GM12878 (cell line): ENCODE data around the gene RIPOR3. TPM values are rescaled to one million over a fixed set of nuclear protein-coding genes. Genes with fewer than 3 reads are reported as not detected.

ENCODE experiments used
- ATF7 ChIP-seq: fragments of 450-650 bp; IDR thresholded peaks from 2 replicates; pipeline ENCODE4 v1.6.1; 2016; ENCODE audit warnings: low read depth, mild to moderate bottlenecking
- BCL11A ChIP-seq: IDR thresholded peaks from 2 replicates; pipeline ENCODE4 v1.6.1; 2011; ENCODE audit warnings: low read depth, low read length
- IKZF2 ChIP-seq, 2 experiments: fragments of 450-650 bp; IDR thresholded peaks; 2 replicates each; pipeline ENCODE4 v1.6.1; 2017; ENCODE audit warnings: mild to moderate bottlenecking in 2 of 2, moderate library complexity in 2 of 2
- IRF4 ChIP-seq: IDR thresholded peaks from 2 replicates; pipeline ENCODE4 v1.6.1; 2011; ENCODE audit warnings: low read depth, low read length
- JUNB ChIP-seq: IDR thresholded peaks from 2 replicates; pipeline ENCODE4 v1.6.1; 2016; ENCODE audit warnings: antibody characterized with exemption, mild to moderate bottlenecking
- MEF2A ChIP-seq: IDR thresholded peaks from 2 replicates; pipeline ENCODE4 v1.6.1; 2011; ENCODE audit warnings: low read depth, mild to moderate bottlenecking, low read length, moderate library complexity; ENCODE audit not compliant: insufficient read depth
- MTA2 ChIP-seq: fragments of 450-650 bp; IDR thresholded peaks from 2 replicates; pipeline ENCODE4 v1.6.1; 2016; ENCODE audit warnings: low read depth, mild to moderate bottlenecking, moderate library complexity
- RB1 ChIP-seq: fragments of 450-650 bp; formaldehyde crosslinking; IDR thresholded peaks from 2 replicates; pipeline ENCODE4 v1.6.1; 2017; ENCODE audit warnings: mild to moderate bottlenecking, borderline replicate concordance
- RUNX3 ChIP-seq: IDR thresholded peaks from 2 replicates; pipeline ENCODE4 v1.6.1; 2012; ENCODE audit warnings: low read length, inconsistent platforms
- SPI1 ChIP-seq: IDR thresholded peaks from 2 replicates; pipeline ENCODE4 v1.6.1; 2011; ENCODE audit warnings: low read depth, mild to moderate bottlenecking, low read length, moderate library complexity, borderline replicate concordance; ENCODE audit not compliant: insufficient read depth
- ZNF384 ChIP-seq: IDR thresholded peaks from 2 replicates; pipeline ENCODE4 v1.6.1; 2012; ENCODE audit warnings: low read depth, mild to moderate bottlenecking, low read length, improper control_type of control experiment, borderline replicate concordance
- ZNF622 ChIP-seq: fragments of 450-650 bp; IDR thresholded peaks from 2 replicates; pipeline ENCODE4 v1.6.1; 2017; ENCODE audit warnings: mild to moderate bottlenecking, inconsistent platforms
- polyA plus RNA-seq, 11 experiments: library from polyadenylated mRNA; depleted of rRNA in 4 of 11; unstranded in 6 of 11; stranded (reverse) in 5 of 11; fragments of >200 nt; fragmentation: Nextera tagmentation in 4 of 11; fragmentation: Illumina TruSeq in 1 of 11; extraction: Ambion mirVana in 4 of 11; extraction: Trizol in 1 of 11; gene quantifications; 1 replicate in 1 of 11; 2 replicates in 10 of 11; pipeline versions ENCODE4 v1.2.1 to v1.2.3, GENCODE V29; 2011 to 2016; ENCODE audit warnings: inconsistent platforms in 2 of 11, missing spikeins in 2 of 11, low read depth in 1 of 11
- total RNA-seq, 4 experiments: library from RNA; depleted of rRNA in 3 of 4; stranded (reverse); fragments of >200 nt in 3 of 4; fragmentation: Illumina TruSeq in 1 of 4; extraction: Trizol in 1 of 4; gene quantifications; 2 replicates each; pipeline versions ENCODE4 v1.2.1 to v1.2.3, GENCODE V29; 2013 to 2021
- TF ChIP-seq, protein P1 (sequence below), 3 experiments: IDR thresholded peaks in 2 of 3; conservative IDR thresholded peaks in 1 of 3; 2 replicates each; pipeline ENCODE4 v1.5.1; 2011; ENCODE audit warnings: low read depth in 3 of 3, low read length in 3 of 3, mild to moderate bottlenecking in 3 of 3, control low read depth in 2 of 3, moderate library complexity in 2 of 3, inconsistent platforms in 1 of 3, mixed read lengths in 1 of 3; ENCODE audit not compliant: control insufficient read depth in 2 of 3, insufficient read depth in 1 of 3; ENCODE audit errors: extremely low read depth in 1 of 3
- TF ChIP-seq, protein P2 (sequence below): fragments of 450-650 bp; IDR thresholded peaks from 2 replicates; pipeline ENCODE4 v1.6.1; 2016; ENCODE audit warnings: mild to moderate bottlenecking
- TF ChIP-seq, protein P3 (sequence below): IDR thresholded peaks from 2 replicates; pipeline ENCODE4 v1.6.1; 2012; ENCODE audit warnings: improper control_type of control experiment, low read depth, low read length; ENCODE audit not compliant: insufficient replicate concordance
- TF ChIP-seq, protein P4 (sequence below): fragments of 450-650 bp; IDR thresholded peaks from 2 replicates; pipeline ENCODE4 v1.6.1; 2017; ENCODE audit warnings: mild to moderate bottlenecking, moderate library complexity

RIPOR3 gene
- total and polyA plus RNA-seq, 10 of the 15 experiments (the other 5 are each of a cell fraction or from before 2014, with no cell fraction given), result 0.04 to 0.55 (median 0.12) TPM; not detected in 6

DNA sequence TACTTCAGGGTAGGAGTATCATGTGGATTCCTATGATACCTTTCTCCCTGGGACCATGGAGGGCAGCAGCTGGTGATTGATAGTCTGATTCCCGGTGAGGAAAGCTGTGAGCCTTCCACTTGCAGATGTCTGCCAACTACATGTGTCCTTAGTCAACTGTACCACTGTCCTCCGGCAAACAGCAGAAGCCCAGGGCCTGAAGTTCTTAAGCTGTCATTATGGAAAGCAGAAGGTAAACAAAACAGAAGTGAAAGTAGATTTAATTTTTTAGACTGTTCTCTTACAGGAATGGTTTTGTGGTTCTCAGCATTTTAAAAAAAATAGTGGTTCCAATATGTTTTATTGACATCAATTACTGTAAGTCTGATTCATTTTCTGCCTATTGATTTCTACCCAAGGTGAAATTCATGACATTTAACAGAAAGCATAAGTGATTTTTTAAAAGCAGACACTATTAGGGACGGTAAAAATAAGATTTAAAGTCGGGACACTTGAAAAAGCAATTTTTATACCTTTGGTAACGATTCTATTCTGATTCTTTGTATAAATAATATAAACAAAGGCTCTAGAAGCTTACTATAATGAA is 144.5 kb downstream of the RIPOR3 start (continued):
- TF ChIP-seq, protein P1, sequence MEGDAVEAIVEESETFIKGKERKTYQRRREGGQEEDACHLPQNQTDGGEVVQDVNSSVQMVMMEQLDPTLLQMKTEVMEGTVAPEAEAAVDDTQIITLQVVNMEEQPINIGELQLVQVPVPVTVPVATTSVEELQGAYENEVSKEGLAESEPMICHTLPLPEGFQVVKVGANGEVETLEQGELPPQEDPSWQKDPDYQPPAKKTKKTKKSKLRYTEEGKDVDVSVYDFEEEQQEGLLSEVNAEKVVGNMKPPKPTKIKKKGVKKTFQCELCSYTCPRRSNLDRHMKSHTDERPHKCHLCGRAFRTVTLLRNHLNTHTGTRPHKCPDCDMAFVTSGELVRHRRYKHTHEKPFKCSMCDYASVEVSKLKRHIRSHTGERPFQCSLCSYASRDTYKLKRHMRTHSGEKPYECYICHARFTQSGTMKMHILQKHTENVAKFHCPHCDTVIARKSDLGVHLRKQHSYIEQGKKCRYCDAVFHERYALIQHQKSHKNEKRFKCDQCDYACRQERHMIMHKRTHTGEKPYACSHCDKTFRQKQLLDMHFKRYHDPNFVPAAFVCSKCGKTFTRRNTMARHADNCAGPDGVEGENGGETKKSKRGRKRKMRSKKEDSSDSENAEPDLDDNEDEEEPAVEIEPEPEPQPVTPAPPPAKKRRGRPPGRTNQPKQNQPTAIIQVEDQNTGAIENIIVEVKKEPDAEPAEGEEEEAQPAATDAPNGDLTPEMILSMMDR (IDR thresholded peaks at IDR 0.05 in 2 of 3, conservative IDR thresholded peaks at IDR 0.05 in 1 of 3; ENCODE audit: control insufficient read depth in 2 of 3, extremely low read depth in 1 of 3, insufficient read depth in 1 of 3, low read depth in 3 of 3, low read length in 3 of 3), result no peak
- TF ChIP-seq, protein P2, sequence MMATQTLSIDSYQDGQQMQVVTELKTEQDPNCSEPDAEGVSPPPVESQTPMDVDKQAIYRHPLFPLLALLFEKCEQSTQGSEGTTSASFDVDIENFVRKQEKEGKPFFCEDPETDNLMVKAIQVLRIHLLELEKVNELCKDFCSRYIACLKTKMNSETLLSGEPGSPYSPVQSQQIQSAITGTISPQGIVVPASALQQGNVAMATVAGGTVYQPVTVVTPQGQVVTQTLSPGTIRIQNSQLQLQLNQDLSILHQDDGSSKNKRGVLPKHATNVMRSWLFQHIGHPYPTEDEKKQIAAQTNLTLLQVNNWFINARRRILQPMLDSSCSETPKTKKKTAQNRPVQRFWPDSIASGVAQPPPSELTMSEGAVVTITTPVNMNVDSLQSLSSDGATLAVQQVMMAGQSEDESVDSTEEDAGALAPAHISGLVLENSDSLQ, result peak; percentile 28; the same call in 1 of the 2 replicates
- no peak for TF ChIP-seq ZNF622
- peak; percentile 73 for TF ChIP-seq RUNX3
- TF ChIP-seq IKZF2 (IDR thresholded peaks at IDR 0.05), result peak in 1 of 2 experiments; percentile 29; a peak in 2 of 4 replicates
- TF ChIP-seq, protein P3, sequence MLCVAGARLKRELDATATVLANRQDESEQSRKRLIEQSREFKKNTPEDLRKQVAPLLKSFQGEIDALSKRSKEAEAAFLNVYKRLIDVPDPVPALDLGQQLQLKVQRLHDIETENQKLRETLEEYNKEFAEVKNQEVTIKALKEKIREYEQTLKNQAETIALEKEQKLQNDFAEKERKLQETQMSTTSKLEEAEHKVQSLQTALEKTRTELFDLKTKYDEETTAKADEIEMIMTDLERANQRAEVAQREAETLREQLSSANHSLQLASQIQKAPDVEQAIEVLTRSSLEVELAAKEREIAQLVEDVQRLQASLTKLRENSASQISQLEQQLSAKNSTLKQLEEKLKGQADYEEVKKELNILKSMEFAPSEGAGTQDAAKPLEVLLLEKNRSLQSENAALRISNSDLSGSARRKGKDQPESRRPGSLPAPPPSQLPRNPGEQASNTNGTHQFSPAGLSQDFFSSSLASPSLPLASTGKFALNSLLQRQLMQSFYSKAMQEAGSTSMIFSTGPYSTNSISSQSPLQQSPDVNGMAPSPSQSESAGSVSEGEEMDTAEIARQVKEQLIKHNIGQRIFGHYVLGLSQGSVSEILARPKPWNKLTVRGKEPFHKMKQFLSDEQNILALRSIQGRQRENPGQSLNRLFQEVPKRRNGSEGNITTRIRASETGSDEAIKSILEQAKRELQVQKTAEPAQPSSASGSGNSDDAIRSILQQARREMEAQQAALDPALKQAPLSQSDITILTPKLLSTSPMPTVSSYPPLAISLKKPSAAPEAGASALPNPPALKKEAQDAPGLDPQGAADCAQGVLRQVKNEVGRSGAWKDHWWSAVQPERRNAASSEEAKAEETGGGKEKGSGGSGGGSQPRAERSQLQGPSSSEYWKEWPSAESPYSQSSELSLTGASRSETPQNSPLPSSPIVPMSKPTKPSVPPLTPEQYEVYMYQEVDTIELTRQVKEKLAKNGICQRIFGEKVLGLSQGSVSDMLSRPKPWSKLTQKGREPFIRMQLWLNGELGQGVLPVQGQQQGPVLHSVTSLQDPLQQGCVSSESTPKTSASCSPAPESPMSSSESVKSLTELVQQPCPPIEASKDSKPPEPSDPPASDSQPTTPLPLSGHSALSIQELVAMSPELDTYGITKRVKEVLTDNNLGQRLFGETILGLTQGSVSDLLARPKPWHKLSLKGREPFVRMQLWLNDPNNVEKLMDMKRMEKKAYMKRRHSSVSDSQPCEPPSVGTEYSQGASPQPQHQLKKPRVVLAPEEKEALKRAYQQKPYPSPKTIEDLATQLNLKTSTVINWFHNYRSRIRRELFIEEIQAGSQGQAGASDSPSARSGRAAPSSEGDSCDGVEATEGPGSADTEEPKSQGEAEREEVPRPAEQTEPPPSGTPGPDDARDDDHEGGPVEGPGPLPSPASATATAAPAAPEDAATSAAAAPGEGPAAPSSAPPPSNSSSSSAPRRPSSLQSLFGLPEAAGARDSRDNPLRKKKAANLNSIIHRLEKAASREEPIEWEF, result peak; percentile 93
- no peak for TF ChIP-seq MEF2A
- TF ChIP-seq ZNF384, result peak; percentile 85
- no peak for TF ChIP-seq JUNB
- TF ChIP-seq SPI1, result peak; percentile 73
- TF ChIP-seq IRF4, result 0 out of 2 replicates have a peak, but pooled peaks have one; percentile 14
- 0 out of 2 replicates have a peak, but pooled peaks have one; percentile 11 for TF ChIP-seq BCL11A
- TF ChIP-seq RB1, result no peak
- no peak for TF ChIP-seq ATF7
- TF ChIP-seq, protein P4, sequence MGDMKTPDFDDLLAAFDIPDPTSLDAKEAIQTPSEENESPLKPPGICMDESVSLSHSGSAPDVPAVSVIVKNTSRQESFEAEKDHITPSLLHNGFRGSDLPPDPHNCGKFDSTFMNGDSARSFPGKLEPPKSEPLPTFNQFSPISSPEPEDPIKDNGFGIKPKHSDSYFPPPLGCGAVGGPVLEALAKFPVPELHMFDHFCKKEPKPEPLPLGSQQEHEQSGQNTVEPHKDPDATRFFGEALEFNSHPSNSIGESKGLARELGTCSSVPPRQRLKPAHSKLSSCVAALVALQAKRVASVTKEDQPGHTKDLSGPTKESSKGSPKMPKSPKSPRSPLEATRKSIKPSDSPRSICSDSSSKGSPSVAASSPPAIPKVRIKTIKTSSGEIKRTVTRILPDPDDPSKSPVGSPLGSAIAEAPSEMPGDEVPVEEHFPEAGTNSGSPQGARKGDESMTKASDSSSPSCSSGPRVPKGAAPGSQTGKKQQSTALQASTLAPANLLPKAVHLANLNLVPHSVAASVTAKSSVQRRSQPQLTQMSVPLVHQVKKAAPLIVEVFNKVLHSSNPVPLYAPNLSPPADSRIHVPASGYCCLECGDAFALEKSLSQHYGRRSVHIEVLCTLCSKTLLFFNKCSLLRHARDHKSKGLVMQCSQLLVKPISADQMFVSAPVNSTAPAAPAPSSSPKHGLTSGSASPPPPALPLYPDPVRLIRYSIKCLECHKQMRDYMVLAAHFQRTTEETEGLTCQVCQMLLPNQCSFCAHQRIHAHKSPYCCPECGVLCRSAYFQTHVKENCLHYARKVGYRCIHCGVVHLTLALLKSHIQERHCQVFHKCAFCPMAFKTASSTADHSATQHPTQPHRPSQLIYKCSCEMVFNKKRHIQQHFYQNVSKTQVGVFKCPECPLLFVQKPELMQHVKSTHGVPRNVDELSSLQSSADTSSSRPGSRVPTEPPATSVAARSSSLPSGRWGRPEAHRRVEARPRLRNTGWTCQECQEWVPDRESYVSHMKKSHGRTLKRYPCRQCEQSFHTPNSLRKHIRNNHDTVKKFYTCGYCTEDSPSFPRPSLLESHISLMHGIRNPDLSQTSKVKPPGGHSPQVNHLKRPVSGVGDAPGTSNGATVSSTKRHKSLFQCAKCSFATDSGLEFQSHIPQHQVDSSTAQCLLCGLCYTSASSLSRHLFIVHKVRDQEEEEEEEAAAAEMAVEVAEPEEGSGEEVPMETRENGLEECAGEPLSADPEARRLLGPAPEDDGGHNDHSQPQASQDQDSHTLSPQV, result peak; percentile 65; the same call in 1 of the 2 replicates
- TF ChIP-seq MTA2, result peak; percentile 76
- TF ChIP-seq, all 136 proteins: peak for 14
